Measurements from ENCODE around the gene DOP1B.

DNA sequence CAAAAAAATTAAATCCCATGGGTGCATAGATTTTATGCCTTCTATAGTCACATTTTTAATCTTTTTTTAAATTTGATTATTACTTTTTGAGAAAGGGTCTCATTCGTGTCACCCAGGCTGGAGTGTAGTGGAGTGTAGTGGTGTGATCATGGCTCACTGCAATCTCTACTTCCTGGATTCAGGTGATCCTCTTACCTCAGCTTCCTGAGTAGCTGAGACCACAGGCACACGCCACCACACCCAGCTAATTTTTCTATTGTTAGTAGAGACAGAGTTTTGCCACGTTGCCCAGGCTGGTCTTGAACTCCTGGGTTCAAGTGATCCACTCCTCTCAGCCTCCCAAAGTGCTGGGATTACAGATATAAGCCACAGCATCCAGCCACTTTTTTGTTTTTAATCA is 11.4 kb upstream of the DOP1B start:
- TF ChIP-seq EZH2phosphoT487 (IDR thresholded peaks at IDR 0.05; ENCODE audit: borderline replicate concordance, low read depth, low read length) = no peak
- TF ChIP-seq, protein P1, sequence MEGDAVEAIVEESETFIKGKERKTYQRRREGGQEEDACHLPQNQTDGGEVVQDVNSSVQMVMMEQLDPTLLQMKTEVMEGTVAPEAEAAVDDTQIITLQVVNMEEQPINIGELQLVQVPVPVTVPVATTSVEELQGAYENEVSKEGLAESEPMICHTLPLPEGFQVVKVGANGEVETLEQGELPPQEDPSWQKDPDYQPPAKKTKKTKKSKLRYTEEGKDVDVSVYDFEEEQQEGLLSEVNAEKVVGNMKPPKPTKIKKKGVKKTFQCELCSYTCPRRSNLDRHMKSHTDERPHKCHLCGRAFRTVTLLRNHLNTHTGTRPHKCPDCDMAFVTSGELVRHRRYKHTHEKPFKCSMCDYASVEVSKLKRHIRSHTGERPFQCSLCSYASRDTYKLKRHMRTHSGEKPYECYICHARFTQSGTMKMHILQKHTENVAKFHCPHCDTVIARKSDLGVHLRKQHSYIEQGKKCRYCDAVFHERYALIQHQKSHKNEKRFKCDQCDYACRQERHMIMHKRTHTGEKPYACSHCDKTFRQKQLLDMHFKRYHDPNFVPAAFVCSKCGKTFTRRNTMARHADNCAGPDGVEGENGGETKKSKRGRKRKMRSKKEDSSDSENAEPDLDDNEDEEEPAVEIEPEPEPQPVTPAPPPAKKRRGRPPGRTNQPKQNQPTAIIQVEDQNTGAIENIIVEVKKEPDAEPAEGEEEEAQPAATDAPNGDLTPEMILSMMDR (conservative IDR thresholded peaks at IDR 0.05; ENCODE audit: low read length) = no peak

Data from OCI-LY7 (cell line).